Mesendoderm (in vitro differentiated cells): ENCODE data around the gene HLCS.
A peak's percentile ranks its signal among the peaks of the same experiment; 100 is the strongest.

Experiments
- DNase-seq: peaks from one replicate; pipeline ENCODE4 v3.0.0; 2013
- H2AK5ac ChIP-seq: 2 replicates; pipeline ENCODE4 v1.6.1; 2013; ENCODE audit warnings: low read length, inconsistent platforms
- H2BK120ac ChIP-seq: 2 replicates; pipeline ENCODE4 v1.6.1; 2013; ENCODE audit warnings: low read depth, mild to moderate bottlenecking, low read length, moderate library complexity, mixed read lengths
- H2BK15ac ChIP-seq: replicated peaks from 2 replicates; pipeline ENCODE4 v1.6.1; 2013; ENCODE audit warnings: low read depth, mild to moderate bottlenecking, moderate library complexity
- H2BK5ac ChIP-seq: 2 replicates; pipeline ENCODE4 v1.6.1; 2013; ENCODE audit warnings: low read length, inconsistent platforms
- H3K18ac ChIP-seq: 2 replicates; pipeline ENCODE4 v1.6.1; 2013; ENCODE audit warnings: mild to moderate bottlenecking, low read length, mixed read lengths
- H3K23ac ChIP-seq: one replicate; pipeline ENCODE4 v1.6.1; 2013; ENCODE audit warnings: low read length
- H3K27ac ChIP-seq: 2 replicates; pipeline ENCODE4 v1.5.1; 2013; ENCODE audit warnings: low read depth, mild to moderate bottlenecking, inconsistent platforms, low read length, moderate library complexity
- H3K27me3 ChIP-seq: 2 replicates; pipeline ENCODE4 v1.6.1; 2013; ENCODE audit warnings: low read length, control low read depth, mild to moderate bottlenecking, inconsistent platforms; ENCODE audit not compliant: insufficient read depth, poor library complexity
- H3K36me3 ChIP-seq: 2 replicates; pipeline ENCODE4 v1.6.1; 2013; ENCODE audit warnings: low read length, inconsistent platforms; ENCODE audit not compliant: control insufficient read depth, insufficient read depth
- H3K4ac ChIP-seq: one replicate; pipeline ENCODE4 v1.6.1; 2013; ENCODE audit warnings: low read depth, mild to moderate bottlenecking, low read length, moderate library complexity
- H3K4me1 ChIP-seq: 2 replicates; pipeline ENCODE4 v1.6.1; 2013; ENCODE audit warnings: low read depth, low read length, inconsistent platforms; ENCODE audit not compliant: control insufficient read depth
- H3K4me2 ChIP-seq: 2 replicates; pipeline ENCODE4 v1.6.1; 2013; ENCODE audit warnings: low read length
- H3K4me3 ChIP-seq: 2 replicates; pipeline ENCODE4 v1.5.1; 2013; ENCODE audit warnings: mild to moderate bottlenecking, low read length
- H3K56ac ChIP-seq: one replicate; pipeline ENCODE4 v1.6.1; 2013; ENCODE audit warnings: low read length
- H3K79me1 ChIP-seq: 2 replicates; pipeline ENCODE4 v1.6.1; 2013; ENCODE audit warnings: low read length, inconsistent platforms
- H3K79me2 ChIP-seq: 2 replicates; pipeline ENCODE4 v1.6.1; 2013; ENCODE audit warnings: mild to moderate bottlenecking, low read length; ENCODE audit not compliant: control insufficient read depth, insufficient read depth
- H3K9ac ChIP-seq: 2 replicates; pipeline ENCODE4 v1.6.1; 2013; ENCODE audit warnings: low read length, inconsistent platforms
- H4K5ac ChIP-seq: one replicate; pipeline ENCODE4 v1.6.1; 2013; ENCODE audit warnings: low read length
- H4K8ac ChIP-seq: one replicate; pipeline ENCODE4 v1.6.1; 2013; ENCODE audit warnings: low read depth, mild to moderate bottlenecking, control low read depth, low read length, moderate library complexity
- WGBS: extraction: QIAGEN DNeasy Blood & Tissue Kit; methylation state at CpG from one replicate; pipeline ENCODE4 v1.1.7; 2013; ENCODE audit warnings: low lambda C conversion rate, missing lambda C conversion rate; ENCODE audit not compliant: insufficient coverage; ENCODE audit errors: extremely low coverage; 5-methylcytosine and 5-hydroxymethylcytosine counted together

The HLCS gene

DNA sequence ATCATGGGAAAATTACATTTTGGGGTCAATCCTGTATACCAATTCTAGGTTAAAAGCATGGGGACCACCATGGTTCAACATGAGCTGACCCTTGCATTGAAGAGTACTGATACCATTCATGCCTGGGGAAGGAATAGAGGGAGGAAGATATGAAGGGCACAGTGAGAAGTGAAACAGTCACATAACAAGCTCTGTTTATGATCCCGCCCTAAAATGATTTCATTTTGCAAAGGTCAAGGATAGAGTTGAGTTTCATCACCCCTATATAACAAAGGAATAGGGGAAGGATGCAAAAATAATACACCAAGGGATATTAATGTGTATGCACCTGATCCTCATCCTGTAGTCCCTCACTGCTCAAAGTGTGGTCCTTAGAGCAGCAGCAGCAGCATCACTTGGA is 2.5 kb upstream of the HLCS start:
- Histone ChIP-seq H3K23ac (no peak overlapping the region), H3K27ac (no peak overlapping the region), H2BK120ac (no peak overlapping the region), H3K4me3 (no peak overlapping the region), H2BK5ac (no peak overlapping the region), H3K27me3 (no peaks in the 10 kb centered on the region), H4K8ac (no peak overlapping the region), H3K9ac (no peak overlapping the region), H3K4ac (no peak overlapping the region), H3K36me3 (no peaks in the 10 kb centered on the region), H2BK15ac (no peak overlapping the region), H4K5ac (no peak overlapping the region), H2AK5ac (no peak overlapping the region), H3K79me1 (no peaks in the 10 kb centered on the region), H3K4me2 (no peak overlapping the region), H3K79me2 (no peaks in the 10 kb centered on the region), H3K18ac (no peak overlapping the region), H3K4me1 (peaks cover 7% of the 10 kb centered on the region), H3K56ac (no peak overlapping the region)
- no peak for DNase-seq
- WGBS = no CpG with 5 or more reads among the region's 1 CpG

GRCh38 chr21:36968414-36968813 is 1.9 kb upstream of the HLCS start:
- H3K79me1 ChIP-seq = no peaks in the 10 kb centered on the region
- H3K4me3 ChIP-seq = no peak overlapping the region
- H3K4me2 ChIP-seq = no peak overlapping the region
- no peak overlapping the region for H3K9ac ChIP-seq
- no peak overlapping the region for H2BK120ac ChIP-seq
- H3K18ac ChIP-seq = no peak overlapping the region
- no peak overlapping the region for H2BK15ac ChIP-seq
- no peak overlapping the region for H3K23ac ChIP-seq
- no peaks in the 10 kb centered on the region for H3K79me2 ChIP-seq
- H2BK5ac ChIP-seq = no peak overlapping the region
- WGBS = no CpG with 5 or more reads among the region's 4 CpGs
- H4K5ac ChIP-seq = no peak overlapping the region
- H2AK5ac ChIP-seq = no peak overlapping the region
- H3K4ac ChIP-seq = no peak overlapping the region
- no peak overlapping the region for H3K56ac ChIP-seq
- H4K8ac ChIP-seq = no peak overlapping the region
- peaks cover 7% of the 10 kb centered on the region for H3K4me1 ChIP-seq
- no peak overlapping the region for H3K27ac ChIP-seq
- H3K27me3 ChIP-seq = no peaks in the 10 kb centered on the region
- H3K36me3 ChIP-seq = no peaks in the 10 kb centered on the region
- no peak for DNase-seq

DNA sequence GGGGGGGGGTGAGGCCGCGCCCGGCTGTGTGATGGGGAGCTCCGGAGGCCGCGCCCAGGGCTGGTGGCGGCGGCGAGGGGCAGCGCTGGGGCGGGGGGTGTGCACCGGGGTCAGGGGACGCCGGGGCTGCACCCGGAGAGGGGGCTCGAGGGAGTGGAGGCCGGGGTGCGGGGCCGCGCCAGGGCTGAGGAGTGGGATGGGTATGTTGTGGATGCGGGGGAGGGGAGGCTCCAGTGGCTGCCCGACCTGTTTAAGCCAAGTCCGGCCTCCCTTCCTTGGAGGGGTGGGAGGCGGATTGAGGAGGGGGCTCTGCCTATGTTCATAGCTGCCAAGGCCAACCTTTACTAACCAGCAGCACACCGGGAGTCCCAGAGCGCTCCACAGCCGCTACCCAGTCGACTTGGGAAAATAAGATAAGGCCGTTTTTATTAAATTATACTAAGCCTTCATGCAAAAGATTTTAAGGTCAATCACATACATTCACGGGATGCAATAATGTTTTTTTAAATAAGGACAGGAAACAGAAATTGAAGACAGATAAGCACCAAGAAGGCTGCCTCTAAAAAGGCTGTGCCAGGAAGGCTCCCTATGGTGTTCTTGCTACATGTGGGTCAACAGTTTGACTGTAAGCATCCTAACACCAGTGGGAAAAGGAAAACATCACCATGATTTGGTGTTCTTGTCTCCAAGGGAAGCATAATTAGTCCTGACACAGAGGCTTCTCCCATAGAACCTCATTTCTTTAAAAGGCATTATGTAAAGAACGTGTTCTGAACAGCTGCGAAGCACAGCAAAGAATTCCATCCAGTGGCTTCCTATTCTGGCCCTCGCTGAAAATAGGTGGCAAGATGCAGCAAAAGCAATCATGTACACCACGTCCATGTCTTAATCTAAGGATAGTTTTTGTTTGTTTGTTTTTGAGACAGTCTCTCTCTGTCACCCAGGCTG is 626 bp upstream of the HLCS start:
- H2AK5ac ChIP-seq = no peak overlapping the region
- H2BK15ac ChIP-seq = no peak overlapping the region
- no CpG with 5 or more reads among the region's 34 CpGs for WGBS
- no peaks in the 10 kb centered on the region for H3K36me3 ChIP-seq
- H3K79me1 ChIP-seq = no peaks in the 10 kb centered on the region
- peak; percentile 67 for DNase-seq
- no peak overlapping the region for H3K23ac ChIP-seq
- no peak overlapping the region for H2BK5ac ChIP-seq
- peak overlapping the region; percentile 84 for H3K56ac ChIP-seq
- peak overlapping the region; percentile 57 for H3K4me2 ChIP-seq
- H3K4me3 ChIP-seq = peak overlapping the region; percentile 48
- H3K27me3 ChIP-seq = no peaks in the 10 kb centered on the region
- peak overlapping the region; percentile 76 for H3K9ac ChIP-seq
- H3K4ac ChIP-seq = peak overlapping the region; percentile 99
- H2BK120ac ChIP-seq = peak overlapping the region; percentile 65
- peak overlapping the region; percentile 95 for H4K5ac ChIP-seq
- H3K79me2 ChIP-seq = no peaks in the 10 kb centered on the region
- peak overlapping the region; percentile 45 for H3K18ac ChIP-seq
- peaks cover 7% of the 10 kb centered on the region for H3K4me1 ChIP-seq
- H4K8ac ChIP-seq = peak overlapping the region; percentile 98
- H3K27ac ChIP-seq = peak overlapping the region; percentile 78

- H3K79me1 ChIP-seq = no peaks in the 10 kb centered on the region
- no peak overlapping the region for H2BK120ac ChIP-seq
- H2BK5ac ChIP-seq = no peak overlapping the region
- H3K9ac ChIP-seq = peak overlapping the region; percentile 66
- H4K5ac ChIP-seq = no peak overlapping the region
- H3K4me3 ChIP-seq = no peak overlapping the region
- no peak overlapping the region for H3K23ac ChIP-seq
- no peak overlapping the region for H3K4ac ChIP-seq
- WGBS = no CpG with 5 or more reads among the region's 10 CpGs
- no peaks in the 10 kb centered on the region for H3K79me2 ChIP-seq
- peak overlapping the region; percentile 94 for H3K56ac ChIP-seq
- no peak overlapping the region for H2BK15ac ChIP-seq
- H3K36me3 ChIP-seq = no peaks in the 10 kb centered on the region
- no peak for DNase-seq
- no peak overlapping the region for H4K8ac ChIP-seq
- H3K4me1 ChIP-seq = peaks cover 7% of the 10 kb centered on the region
- H3K27ac ChIP-seq = no peak overlapping the region
- peak overlapping the region; percentile 45 for H3K18ac ChIP-seq
- H2AK5ac ChIP-seq = no peak overlapping the region
- H3K4me2 ChIP-seq = peak overlapping the region; percentile 4
- H3K27me3 ChIP-seq = no peaks in the 10 kb centered on the region
Observed at GRCh38 chr21:36965720-36966065, 776 bp downstream of the HLCS start.

GRCh38 chr21:36964827-36965719 is 1.4 kb downstream of the HLCS start:
- Histone ChIP-seq H3K9ac (peak overlapping the region; percentile 12), H3K79me2 (no peaks in the 10 kb centered on the region), H3K56ac (peak overlapping the region; percentile 57), H2BK5ac (no peak overlapping the region), H3K23ac (no peak overlapping the region), H3K27ac (no peak overlapping the region), H3K18ac (no peak overlapping the region), H4K8ac (no peak overlapping the region), H3K27me3 (no peaks in the 10 kb centered on the region), H2AK5ac (no peak overlapping the region), H3K4me2 (no peak overlapping the region), H3K4me1 (peaks cover 7% of the 10 kb centered on the region), H3K36me3 (no peaks in the 10 kb centered on the region), H3K4me3 (no peak overlapping the region), H2BK15ac (no peak overlapping the region), H3K4ac (no peak overlapping the region), H4K5ac (no peak overlapping the region), H3K79me1 (no peaks in the 10 kb centered on the region), H2BK120ac (peak overlapping the region; percentile 35)
- no CpG with 5 or more reads among the region's 8 CpGs for WGBS
- DNase-seq = peak; percentile 55
